Esophagus squamous epithelium (tissue), 5 donors: Measurements from ENCODE around the gene SLC8A2. TPM values are rescaled to one million over a fixed set of nuclear protein-coding genes. Genes with fewer than 3 reads are reported as not detected.

Experiments
- DNase-seq: peaks from one replicate; lab custom pipeline; 2025; lab: John Stamatoyannopoulos, UW
- H3K27ac ChIP-seq, 4 donors: fragments of 200-600 bp; sonication (generic); one replicate each; pipeline ENCODE4 v1.5.1; 2016 to 2019; ENCODE audit warnings: mild to moderate bottlenecking in 1 of 4
- H3K27me3 ChIP-seq, 4 donors: fragments of 200-600 bp; sonication (generic); 1 replicate in 3 of 4; 2 replicates in 1 of 4; pipeline versions ENCODE4 v1.5.1 to v1.6.0; 2017 to 2021; ENCODE audit warnings: antibody characterized with exemption in 1 of 4
- H3K36me3 ChIP-seq, 3 donors: fragments of 200-600 bp; sonication (generic); one replicate each; pipeline ENCODE4 v1.5.1; 2016 to 2019
- H3K4me1 ChIP-seq, 3 donors: fragments of 200-600 bp; sonication (generic); one replicate each; pipeline ENCODE4 v1.5.1; 2017 to 2019
- H3K4me3 ChIP-seq, 4 donors: fragments of 200-600 bp; sonication (generic); 1 replicate in 3 of 4; 2 replicates in 1 of 4; pipeline ENCODE4 v1.5.1; 2016 to 2019; ENCODE audit warnings: mild to moderate bottlenecking in 2 of 4, moderate library complexity in 1 of 4
- H3K9me3 ChIP-seq, 3 donors: fragments of 200-600 bp; sonication (generic); one replicate each; pipeline ENCODE4 v1.5.1; 2016 to 2019
- POLR2A ChIP-seq, 4 donors: fragments of 450-650 bp; IDR thresholded peaks; one replicate each; pipeline ENCODE4 v1.6.1; 2017; ENCODE audit warnings: antibody characterized with exemption in 4 of 4, mild to moderate bottlenecking in 4 of 4, moderate library complexity in 3 of 4
- WGBS, 2 donors: methylation state at CpG; one replicate each; pipeline ENCODE4 v1.1.5; 2018; 5-methylcytosine and 5-hydroxymethylcytosine counted together
- intact Hi-C: fragments of 100-400 bp; cut with DNase I; formaldehyde crosslinking; loops from one replicate; pipeline ENCODE4 v1.15.0; 2022
- total RNA-seq, 4 donors: library from RNA; depleted of rRNA; stranded (reverse); fragments of >200 nt; gene quantifications; one replicate each; pipeline ENCODE4 v1.1.0, GENCODE V29; 2016
- TF ChIP-seq, protein P1 (sequence below), 6 experiments: fragments of 450-650 bp in 4 of 6; fragments of 200-600 bp in 2 of 6; sonication (generic) in 2 of 6; IDR thresholded peaks; one replicate each; pipeline ENCODE4 v1.5.1; 2016 to 2019; ENCODE audit warnings: antibody characterized with exemption in 6 of 6, mild to moderate bottlenecking in 4 of 6, moderate library complexity in 4 of 6
- donor health status: DM: yes; HTN: yes; CAD: no.

SLC8A2 gene
- total RNA-seq, 4 donors from 2014 or later = 0.08 to 5.0 (median 3.6) TPM; not detected in 1

DNA sequence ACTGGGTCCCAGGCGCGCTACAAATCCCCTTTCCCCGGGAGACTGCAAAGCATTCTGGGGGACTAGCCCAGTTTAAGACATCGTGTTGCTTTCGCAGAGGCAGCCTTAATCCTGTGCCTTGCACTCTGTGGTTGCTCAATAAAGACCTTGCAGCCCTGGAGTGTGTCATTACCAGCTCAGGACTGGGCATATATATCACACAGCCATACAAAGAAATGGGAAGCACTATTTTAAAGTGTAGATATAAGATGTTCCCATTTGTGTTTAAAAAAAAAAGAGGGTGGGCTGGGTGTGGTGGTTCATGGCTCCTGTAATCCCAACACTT is 32.1 kb upstream of the SLC8A2 start:
- Histone ChIP-seq H3K4me1 (peaks cover 17 to 45% (median 19%) of the 10 kb centered on the region in 3 donors), H3K27me3 (no peaks in the 10 kb centered on the region), H3K27ac (no peak overlapping the region), H3K9me3 (no peaks in the 10 kb centered on the region), H3K4me3 (no peak overlapping the region), H3K36me3 (peaks cover 5 to 79% (median 39%) of the 10 kb centered on the region in 3 donors)
- WGBS, 2 donors = 87 to 91% methylated on average over 5 of the region's 5 CpGs
- intact Hi-C loops = no loop called here
- no peak for TF ChIP-seq POLR2A (IDR thresholded peaks at IDR 0.05)
- TF ChIP-seq, protein P1, sequence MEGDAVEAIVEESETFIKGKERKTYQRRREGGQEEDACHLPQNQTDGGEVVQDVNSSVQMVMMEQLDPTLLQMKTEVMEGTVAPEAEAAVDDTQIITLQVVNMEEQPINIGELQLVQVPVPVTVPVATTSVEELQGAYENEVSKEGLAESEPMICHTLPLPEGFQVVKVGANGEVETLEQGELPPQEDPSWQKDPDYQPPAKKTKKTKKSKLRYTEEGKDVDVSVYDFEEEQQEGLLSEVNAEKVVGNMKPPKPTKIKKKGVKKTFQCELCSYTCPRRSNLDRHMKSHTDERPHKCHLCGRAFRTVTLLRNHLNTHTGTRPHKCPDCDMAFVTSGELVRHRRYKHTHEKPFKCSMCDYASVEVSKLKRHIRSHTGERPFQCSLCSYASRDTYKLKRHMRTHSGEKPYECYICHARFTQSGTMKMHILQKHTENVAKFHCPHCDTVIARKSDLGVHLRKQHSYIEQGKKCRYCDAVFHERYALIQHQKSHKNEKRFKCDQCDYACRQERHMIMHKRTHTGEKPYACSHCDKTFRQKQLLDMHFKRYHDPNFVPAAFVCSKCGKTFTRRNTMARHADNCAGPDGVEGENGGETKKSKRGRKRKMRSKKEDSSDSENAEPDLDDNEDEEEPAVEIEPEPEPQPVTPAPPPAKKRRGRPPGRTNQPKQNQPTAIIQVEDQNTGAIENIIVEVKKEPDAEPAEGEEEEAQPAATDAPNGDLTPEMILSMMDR (IDR thresholded peaks at IDR 0.05) = no peak
- no peak for DNase-seq

GRCh38 chr19:47503130-47503825 is 31.6 kb upstream of the SLC8A2 start:
- WGBS, 2 donors = 87 to 91% methylated on average over 9 of the region's 13 CpGs
- no peak for DNase-seq
- no peak overlapping the region for H3K27ac ChIP-seq
- no peaks in the 10 kb centered on the region for H3K9me3 ChIP-seq
- no peak overlapping the region for H3K4me3 ChIP-seq
- intact Hi-C loops = no loop called here
- peaks cover 12 to 40% (median 14%) of the 10 kb centered on the region in 3 donors for H3K4me1 ChIP-seq
- H3K27me3 ChIP-seq = no peaks in the 10 kb centered on the region
- peaks cover 8 to 84% (median 39%) of the 10 kb centered on the region in 3 donors for H3K36me3 ChIP-seq
- TF ChIP-seq, protein P1 (IDR thresholded peaks at IDR 0.05) = no peak
- TF ChIP-seq POLR2A (IDR thresholded peaks at IDR 0.05) = no peak

DNA sequence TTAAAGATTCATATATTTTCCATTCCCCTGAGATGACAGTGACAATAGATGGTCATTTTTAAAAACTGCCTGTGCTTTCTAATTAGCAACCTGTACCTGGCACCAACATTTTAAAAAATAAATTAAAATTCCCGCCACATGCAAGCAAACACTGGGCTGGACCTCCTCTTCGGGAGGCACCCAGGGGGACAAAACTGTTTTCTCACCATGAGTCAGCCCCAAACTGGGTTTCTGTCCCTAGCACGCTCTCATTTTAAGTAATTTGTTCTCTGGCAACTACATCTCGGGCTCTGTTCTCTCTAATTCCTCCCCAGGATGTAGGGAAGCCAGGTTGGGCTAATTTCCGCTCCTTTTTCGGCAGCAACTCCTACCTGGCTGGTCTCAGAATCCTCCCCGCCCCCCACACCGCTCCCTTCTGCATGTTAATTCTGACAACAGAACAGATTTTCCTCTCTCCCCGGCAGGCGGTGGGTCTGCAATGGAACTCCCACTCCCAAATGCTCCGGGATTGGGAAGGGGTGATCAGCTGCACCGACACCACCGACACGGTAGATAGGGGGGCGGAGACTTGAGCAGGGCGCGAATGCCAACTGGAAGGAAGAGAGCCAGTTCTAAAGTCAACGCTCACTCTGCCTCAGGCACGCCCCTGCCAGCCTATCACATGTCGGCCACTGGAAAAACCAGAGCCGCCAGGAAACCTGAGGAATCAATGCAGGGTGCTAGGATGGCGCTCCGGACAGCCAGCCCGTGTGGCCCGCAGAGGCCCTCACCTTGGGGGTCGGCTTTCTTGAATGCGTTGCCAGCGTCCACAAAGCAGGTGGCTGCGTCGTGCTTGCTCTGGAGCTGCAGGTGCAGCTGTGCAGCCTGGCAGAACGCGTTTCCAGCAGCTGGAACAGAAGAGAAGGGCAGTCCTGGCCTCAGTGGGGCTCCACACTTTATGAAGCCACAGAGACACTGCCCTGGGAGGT is 28.5 kb upstream of the SLC8A2 start:
- Histone ChIP-seq H3K4me3 (no peak overlapping the region), H3K27ac (no peak overlapping the region)

GRCh38 chr19:47499371-47499770 is 27.7 kb upstream of the SLC8A2 start:
- Histone ChIP-seq H3K4me1 (peaks cover 0 to 22% (median 0%) of the 10 kb centered on the region in 3 donors), H3K27me3 (no peaks in the 10 kb centered on the region), H3K9me3 (no peaks in the 10 kb centered on the region), H3K27ac (no peak overlapping the region), H3K4me3 (no peak overlapping the region), H3K36me3 (peaks cover 25 to 99% (median 49%) of the 10 kb centered on the region in 3 donors)
- intact Hi-C loops = no loop called here
- WGBS, 2 donors = 87 to 91% methylated on average over 4 to 6 of the region's 7 CpGs
- DNase-seq = no peak
- no peak for TF ChIP-seq POLR2A (IDR thresholded peaks at IDR 0.05)
- TF ChIP-seq, protein P1 (IDR thresholded peaks at IDR 0.05) = no peak

More for the DNA sequence above, 28.5 kb upstream of the SLC8A2 start:
- H3K27me3 ChIP-seq = no peaks in the 10 kb centered on the region
- peaks cover 0 to 22% (median 0%) of the 10 kb centered on the region in 3 donors for H3K4me1 ChIP-seq
- WGBS, 2 donors = 72 to 88% methylated on average over 10 to 13 of the region's 32 CpGs
- no peak for DNase-seq
- TF ChIP-seq, protein P1 (IDR thresholded peaks at IDR 0.05) = no peak
- no peak for TF ChIP-seq POLR2A (IDR thresholded peaks at IDR 0.05)
- no peaks in the 10 kb centered on the region for H3K9me3 ChIP-seq
- H3K36me3 ChIP-seq = peaks cover 25 to 98% (median 49%) of the 10 kb centered on the region in 3 donors
- intact Hi-C loops = no loop called here
